Prostate gland (tissue), 2 donors: ENCODE measurements around the gene IMPDH2.

Source experiments
- CTCF ChIP-seq, 4 experiments: fragments of 200-600 bp in 2 of 4; fragments of 450-650 bp in 2 of 4; sonication (generic) in 2 of 4; IDR thresholded peaks; 1 replicate in 3 of 4; 2 replicates in 1 of 4; pipeline ENCODE4 v1.5.1; 2016 to 2019; ENCODE audit warnings: antibody characterized with exemption in 4 of 4, mild to moderate bottlenecking in 2 of 4, moderate library complexity in 2 of 4
- POLR2A ChIP-seq: fragments of 450-650 bp; IDR thresholded peaks from one replicate; pipeline ENCODE4 v1.6.1; 2016; ENCODE audit warnings: antibody characterized with exemption, mild to moderate bottlenecking
- POLR2AphosphoS5 ChIP-seq: sonication (generic); formaldehyde crosslinking; IDR thresholded peaks from one replicate; pipeline ENCODE4 v1.6.1; 2017; ENCODE audit warnings: antibody characterized with exemption

GRCh38 chr3:48982686-48983085, 46.5 kb downstream of the IMPDH2 start:
- no peak for TF ChIP-seq CTCF (IDR thresholded peaks at IDR 0.05)
- no peak for TF ChIP-seq POLR2A
- no peak for TF ChIP-seq POLR2AphosphoS5
